GM23338 (cell line): ENCODE data around the gene MAP2K6. TPM values are rescaled to one million over a fixed set of nuclear protein-coding genes. Genes with fewer than 3 reads are reported as not detected.

Experiments used
- ATAC-seq: fragments of 200-7000 bp; cut with Tn5 transposase; 3 replicates; pipeline ENCODE4 v1.9.1; 2020
- DNase-seq: peaks from one replicate; pipeline ENCODE4 v3.0.0-alpha.2; 2015; ENCODE audit warnings: low spot score
- H2AFZ ChIP-seq: fragments of 200-600 bp; sonication (generic); 2 replicates; pipeline ENCODE4 v1.8.0; 2016; ENCODE audit warnings: antibody characterized with exemption, mild to moderate bottlenecking, moderate library complexity
- H3F3A ChIP-seq: fragments of 200-600 bp; sonication (generic); replicated peaks from 2 replicates; pipeline ENCODE4 v1.8.0; 2017; ENCODE audit warnings: antibody characterized with exemption, mixed run types, low read depth
- H3K27ac ChIP-seq: fragments of 200-600 bp; sonication (generic); 2 replicates; pipeline ENCODE4 v1.6.1; 2016; ENCODE audit warnings: low read depth
- H3K27me3 ChIP-seq: fragments of 200-600 bp; sonication (generic); 2 replicates; pipeline ENCODE4 v1.8.0; 2016; ENCODE audit warnings: mild to moderate bottlenecking, mixed run types, moderate library complexity; ENCODE audit not compliant: insufficient read depth
- H3K36me3 ChIP-seq: fragments of 200-600 bp; sonication (generic); 2 replicates; pipeline ENCODE4 v1.8.0; 2016; ENCODE audit warnings: mild to moderate bottlenecking; ENCODE audit not compliant: insufficient read depth
- H3K4me1 ChIP-seq: fragments of 200-600 bp; sonication (generic); 2 replicates; pipeline ENCODE4 v1.8.0; 2016; ENCODE audit warnings: mild to moderate bottlenecking, moderate library complexity; ENCODE audit not compliant: insufficient read depth
- H3K4me2 ChIP-seq: fragments of 200-600 bp; sonication (generic); 2 replicates; pipeline ENCODE4 v1.7.1; 2017; ENCODE audit warnings: mixed run types
- H3K4me3 ChIP-seq: fragments of 200-600 bp; sonication (generic); 2 replicates; pipeline ENCODE4 v1.6.1; 2016; ENCODE audit warnings: mixed run types
- H3K79me2 ChIP-seq: fragments of 200-600 bp; sonication (generic); replicated peaks from 2 replicates; pipeline ENCODE4 v1.8.0; 2017; ENCODE audit warnings: mild to moderate bottlenecking; ENCODE audit not compliant: insufficient read depth
- H3K9me2 ChIP-seq: fragments of 200-600 bp; sonication (generic); 2 replicates; pipeline ENCODE4 v1.8.0; 2017; ENCODE audit not compliant: insufficient read depth
- H4K20me1 ChIP-seq: fragments of 200-600 bp; sonication (generic); replicated peaks from 2 replicates; pipeline ENCODE4 v1.8.0; 2017; ENCODE audit warnings: mild to moderate bottlenecking; ENCODE audit not compliant: insufficient read depth
- H3K27ac Mint-ChIP-seq: 2 replicates; pipeline ENCODE4 v1.8.0; 2020; ENCODE audit warnings: inconsistent platforms, mild to moderate bottlenecking, moderate library complexity, mixed read lengths
- H3K27me3 Mint-ChIP-seq: 3 replicates; pipeline ENCODE4 v1.8.0; 2022; ENCODE audit warnings: low read depth, mild to moderate bottlenecking, moderate library complexity, mixed read lengths, inconsistent platforms; ENCODE audit not compliant: insufficient read depth, poor library complexity
- H3K36me3 Mint-ChIP-seq: 3 replicates; pipeline ENCODE4 v1.8.0; 2021; ENCODE audit warnings: low read depth, mild to moderate bottlenecking, inconsistent platforms, moderate library complexity, mixed read lengths
- H3K4me1 Mint-ChIP-seq: 3 replicates; pipeline ENCODE4 v1.8.0; 2020; ENCODE audit warnings: mild to moderate bottlenecking, inconsistent platforms, mixed read lengths
- H3K4me3 Mint-ChIP-seq: 3 replicates; pipeline ENCODE4 v1.8.0; 2021; ENCODE audit warnings: moderate library complexity, mild to moderate bottlenecking, inconsistent platforms, mixed read lengths
- H3K9me3 Mint-ChIP-seq: 3 replicates; pipeline ENCODE4 v1.8.0; 2020; ENCODE audit warnings: moderate library complexity, mild to moderate bottlenecking, inconsistent platforms, mixed read lengths
- CREB1 ChIP-seq: fragments of 250-450 bp; sonication (Bioruptor Pico); IDR thresholded peaks from 2 replicates; pipeline ENCODE4 v1.5.0; 2020; ENCODE audit warnings: low read depth, mild to moderate bottlenecking, moderate library complexity
- EZH2 ChIP-seq: fragments of 200-600 bp; sonication (generic); IDR thresholded peaks from one replicate; pipeline ENCODE4 v1.8.0; 2017; ENCODE audit warnings: antibody characterized with exemption, mild to moderate bottlenecking, low read depth; ENCODE audit not compliant: unreplicated experiment
- JUNB ChIP-seq: IDR thresholded peaks from one replicate; pipeline ENCODE4 v1.6.1; 2016; ENCODE audit warnings: antibody characterized with exemption; ENCODE audit not compliant: unreplicated experiment
- POLR2AphosphoS5 ChIP-seq: IDR thresholded peaks from 2 replicates; pipeline ENCODE4 v1.6.1; 2016; ENCODE audit warnings: antibody characterized with exemption, low read depth
- REST ChIP-seq: IDR thresholded peaks from one replicate; pipeline ENCODE4 v1.6.1; 2018; ENCODE audit warnings: antibody characterized with exemption; ENCODE audit not compliant: unreplicated experiment
- STAT1 ChIP-seq: IDR thresholded peaks from one replicate; pipeline ENCODE4 v1.6.1; 2016; ENCODE audit warnings: antibody characterized with exemption; ENCODE audit not compliant: unreplicated experiment
- ZNF114 ChIP-seq: fragments of 250-450 bp; sonication (Bioruptor Pico); IDR thresholded peaks from 2 replicates; pipeline ENCODE4 v1.5.0; 2020; ENCODE audit warnings: mild to moderate bottlenecking, moderate library complexity
- ZNF331 ChIP-seq: fragments of 250-450 bp; sonication (Bioruptor Pico); IDR thresholded peaks from 2 replicates; pipeline ENCODE4 v1.5.0; 2020; ENCODE audit warnings: low read depth, mild to moderate bottlenecking, moderate library complexity
- ZNF462 ChIP-seq: fragments of 250-450 bp; sonication (Bioruptor Pico); IDR thresholded peaks from 2 replicates; pipeline ENCODE4 v1.5.0; 2020; ENCODE audit warnings: mild to moderate bottlenecking, moderate library complexity
- polyA plus RNA-seq: library from polyadenylated mRNA; unstranded; fragments of >200 nt; fragmentation: Nextera tagmentation; extraction: Ambion mirVana; gene quantifications from 2 replicates; pipeline ENCODE4 v1.2.1, GENCODE V29; 2016
- total RNA-seq: library from RNA; depleted of rRNA; stranded (reverse); fragments of >200 nt; shearing (Covaris generic); gene quantifications from 2 replicates; pipeline ENCODE4 v1.2.3, GENCODE V29; 2014

The MAP2K6 gene
- total and polyA plus RNA-seq, 2 experiments from 2014 or later = 26.3 to 31.1 TPM

GRCh38 chr17:69578385-69578936 is 164.0 kb downstream of the MAP2K6 start:
- Mint-ChIP-seq H3K36me3 (no peaks in the 10 kb centered on the region), H3K4me3 (no peak overlapping the region), H3K27ac (no peak overlapping the region), H3K4me1 (peaks cover 19% of the 10 kb centered on the region), H3K9me3 (no peaks in the 10 kb centered on the region), H3K27me3 (no peaks in the 10 kb centered on the region)
- Histone ChIP-seq H3F3A (no peaks in the 10 kb centered on the region), H3K79me2 (no peaks in the 10 kb centered on the region), H3K27ac (no peak overlapping the region), H3K9me2 (peaks cover 5% of the 10 kb centered on the region; the same call in 1 of the 2 replicates), H3K27me3 (no peaks in the 10 kb centered on the region), H4K20me1 (no peaks in the 10 kb centered on the region), H3K4me1 (peaks cover 17% of the 10 kb centered on the region; the same call in 1 of the 2 replicates), H3K4me2 (no peak overlapping the region), H2AFZ (no peak overlapping the region), H3K4me3 (no peak overlapping the region), H3K36me3 (no peaks in the 10 kb centered on the region)
- TF ChIP-seq EZH2 = no peak
- TF ChIP-seq ZNF462 = no peak
- no peak for TF ChIP-seq CREB1 (CRISPR knock-in tag)
- no peak for TF ChIP-seq STAT1
- TF ChIP-seq ZNF114 (CRISPR knock-in tag) = no peak
- TF ChIP-seq REST = no peak
- TF ChIP-seq ZNF331 (CRISPR knock-in tag) = no peak
- TF ChIP-seq JUNB = no peak
- no peak for TF ChIP-seq POLR2AphosphoS5
- ATAC-seq = no peak
- DNase-seq = no peak
